GM19240 (cell line): ENCODE data around the gene CLSTN3.

ENCODE experiments used
- DNase-seq: peaks from one replicate; pipeline ENCODE4 v3.0.0; 2011; ENCODE audit warnings: low spot score; ENCODE audit not compliant: insufficient read length

Gene CLSTN3

DNA sequence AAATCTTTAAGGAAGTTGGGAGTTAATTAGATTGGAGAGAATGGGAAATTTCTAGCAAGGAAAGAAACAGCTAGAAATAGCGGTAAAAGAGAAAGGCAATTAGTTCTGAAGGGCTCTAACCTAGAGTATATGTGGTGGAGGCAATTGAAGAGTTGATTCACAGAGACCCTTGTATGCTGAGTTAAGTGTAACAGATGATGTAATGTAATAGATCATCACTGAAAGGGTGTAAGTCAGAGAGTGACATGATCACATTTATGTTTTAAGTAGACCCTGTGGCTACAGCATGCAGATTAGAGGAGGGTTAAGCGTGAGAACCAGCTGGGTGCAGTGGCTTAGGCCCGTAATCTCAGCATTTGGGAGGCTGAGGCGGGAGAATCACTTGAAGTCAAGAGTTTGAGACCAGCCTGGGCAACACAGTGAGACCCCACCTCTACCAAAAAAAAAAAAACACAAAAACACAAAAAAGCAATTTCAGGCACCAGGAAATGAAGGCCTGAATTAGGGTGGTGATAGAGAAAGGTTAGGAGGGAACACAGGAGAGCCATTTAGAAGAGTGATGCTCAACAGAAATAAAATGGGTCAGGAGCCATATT lies 4.4 kb upstream of the CLSTN3 start:
- no peak for DNase-seq

DNA sequence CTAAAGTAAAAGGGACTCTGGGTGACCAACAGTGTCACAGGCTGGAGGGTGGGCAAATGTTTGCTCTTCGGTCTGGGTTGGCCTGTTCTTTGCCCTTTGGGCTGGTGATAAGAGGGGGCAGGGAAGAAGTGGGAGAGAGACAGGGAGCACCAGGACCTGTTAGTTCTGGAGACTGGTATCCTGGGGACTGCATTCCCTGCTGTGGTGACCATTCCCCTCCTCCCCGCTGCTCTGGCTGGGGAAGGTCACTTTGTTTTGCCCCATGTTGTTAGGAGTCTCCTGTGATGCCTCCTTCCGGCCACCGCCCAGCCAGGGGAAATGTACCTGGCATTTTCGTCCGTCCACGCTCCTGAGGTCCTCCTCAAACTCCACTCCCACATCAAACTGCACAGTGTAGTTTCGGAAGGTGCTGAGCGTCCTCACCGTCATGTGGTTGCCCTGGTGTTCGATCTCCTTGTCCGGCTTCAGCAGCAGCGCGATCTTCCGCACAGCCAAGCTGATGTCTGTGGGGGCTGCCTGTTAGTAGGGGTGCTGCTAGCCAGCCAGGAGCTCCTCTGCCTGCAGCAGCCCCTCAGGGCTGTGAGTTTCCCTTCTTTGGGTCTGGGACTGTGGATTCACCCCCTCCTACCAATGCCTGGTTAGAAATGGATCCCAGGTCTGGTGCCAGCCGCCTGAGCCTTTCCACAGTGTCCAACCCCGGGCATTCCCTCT lies 2.1 kb upstream of the CLSTN3 start:
- no peak for DNase-seq

GRCh38 chr12:7128681-7129286 lies 1.4 kb upstream of the CLSTN3 start, which contains the start of gene RBP5:
RBP5 (minus strand) TSS chr12:7128889; CDS start chr12:7128775, 114 bp downstream.
- no peak for DNase-seq

DNA sequence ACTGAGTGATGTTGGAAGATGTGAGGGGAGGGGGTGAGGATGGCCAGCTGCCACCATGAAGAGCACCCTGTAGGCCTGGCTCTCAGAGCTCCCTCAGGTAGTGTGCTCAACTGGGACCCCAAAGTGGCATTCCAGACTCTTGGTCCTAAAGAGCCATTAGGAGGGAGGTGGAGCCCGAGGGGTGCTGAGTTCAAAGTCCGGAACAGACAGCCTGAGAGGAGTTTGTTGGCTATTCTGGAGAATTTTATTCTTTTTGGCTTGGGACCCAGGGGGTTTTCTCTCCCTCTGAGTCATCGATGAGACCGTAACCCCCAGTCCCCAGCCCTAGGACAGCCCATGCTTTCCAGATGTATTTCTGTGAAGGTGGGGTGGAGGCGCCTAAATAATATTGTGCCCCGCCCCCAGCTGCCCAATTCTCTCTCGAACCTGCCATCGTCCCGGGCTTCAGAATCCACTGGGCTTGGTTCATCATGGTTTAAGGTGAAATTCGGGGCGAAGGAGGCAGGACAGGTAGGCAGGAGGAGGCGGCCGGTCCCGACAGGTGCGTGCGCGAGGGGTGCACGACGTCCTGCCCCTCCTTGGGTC lies 792 bp upstream of the CLSTN3 start:
- no peak for DNase-seq

DNA sequence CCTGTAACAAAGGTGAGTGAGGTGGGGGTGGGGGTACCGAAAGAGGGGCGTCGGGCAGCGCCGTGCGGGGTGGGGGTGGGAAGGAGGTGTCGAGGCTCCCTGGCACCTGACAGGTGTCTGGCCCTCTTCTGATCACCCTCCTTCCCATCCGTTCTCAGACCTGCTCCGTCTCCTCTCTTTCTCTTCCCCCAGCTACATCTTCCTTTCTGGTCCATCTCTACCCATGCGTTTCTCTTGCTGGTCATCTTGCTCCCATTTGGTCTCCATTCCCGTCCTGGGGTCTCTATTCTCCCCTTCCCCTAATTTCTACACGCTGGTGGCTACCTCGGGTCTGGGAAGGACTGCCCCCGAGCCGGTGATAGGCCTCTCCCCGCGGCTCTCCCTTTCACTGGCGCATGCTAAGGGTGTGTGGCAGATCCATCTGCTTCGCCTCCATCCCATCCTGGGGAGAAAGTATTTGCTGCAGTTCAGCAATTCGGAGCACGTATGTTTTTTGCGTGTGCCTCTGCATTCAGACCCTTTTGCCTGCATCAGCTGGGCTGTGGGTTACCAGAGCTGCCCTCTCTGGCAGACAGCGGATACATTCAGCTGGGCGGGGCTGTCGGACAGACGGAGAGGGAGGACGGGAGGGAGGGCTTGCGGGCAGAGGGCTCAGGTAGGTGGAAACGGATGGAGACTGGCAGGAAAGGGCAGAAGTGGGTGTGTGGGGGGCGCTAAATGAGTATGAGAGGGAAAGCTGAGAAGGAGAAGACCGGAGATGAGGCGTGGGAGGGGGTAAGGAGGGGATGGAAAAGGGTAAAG lies 730 bp downstream of the CLSTN3 start:
- peak; percentile 33 for DNase-seq

- no peak for DNase-seq
Observed at GRCh38 chr12:7131502-7131866, 1.3 kb downstream of the CLSTN3 start.

DNA sequence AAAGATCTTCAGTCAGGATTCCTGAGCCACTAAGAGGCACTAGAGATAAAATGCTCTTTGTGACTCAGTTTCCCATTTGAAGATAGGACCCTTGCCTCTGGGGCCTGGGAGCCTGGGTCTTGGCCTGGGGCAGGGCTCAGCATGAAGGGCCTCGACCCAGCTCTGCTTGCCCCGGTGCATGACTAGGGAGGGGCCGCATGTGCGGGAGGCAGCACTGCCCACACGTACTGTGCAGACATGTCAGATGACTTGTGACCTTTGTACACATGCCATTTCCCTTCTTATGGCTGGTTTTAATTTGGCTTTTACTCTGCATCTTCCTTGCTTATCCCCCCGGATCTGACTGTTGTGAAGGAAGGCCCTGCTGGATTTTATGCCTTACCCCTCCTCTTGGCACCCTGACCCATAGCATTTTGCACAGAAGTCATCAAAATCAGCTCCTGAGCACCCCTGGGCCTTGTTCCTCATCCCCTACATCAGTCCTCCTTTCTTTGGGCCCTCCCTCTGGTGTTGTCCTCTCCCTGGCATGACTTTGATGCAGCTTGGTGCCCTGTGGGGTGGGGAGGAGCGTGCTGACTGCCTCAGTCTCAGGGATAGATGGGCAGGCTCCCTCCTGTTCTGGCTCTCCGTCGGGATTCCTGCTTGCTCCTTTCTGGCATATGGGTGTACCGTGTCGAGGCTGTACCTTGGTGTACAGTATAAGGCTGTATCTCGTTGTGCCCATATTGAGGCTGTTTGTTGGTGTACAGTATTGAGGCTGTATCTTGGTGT lies 4.4 kb downstream of the CLSTN3 start:
- DNase-seq, result no peak

DNA sequence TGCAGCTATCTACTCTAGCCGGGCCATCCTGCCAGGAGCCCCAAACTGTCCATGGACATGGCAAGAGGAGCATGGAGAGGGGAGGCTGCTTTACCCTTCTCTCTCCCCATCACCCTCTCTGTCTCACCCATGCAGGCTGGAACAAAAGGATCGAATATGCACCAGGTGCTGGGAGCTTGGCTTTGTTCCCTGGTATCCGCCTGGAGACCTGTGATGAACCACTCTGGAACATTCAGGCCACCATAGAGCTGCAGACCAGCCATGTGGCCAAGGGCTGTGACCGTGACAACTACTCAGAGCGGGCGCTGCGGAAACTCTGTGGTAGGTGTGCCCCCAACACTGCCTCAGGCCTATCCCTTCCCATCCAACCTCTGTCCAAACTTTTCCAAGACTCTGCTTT lies 5.9 kb downstream of the CLSTN3 start:
- no peak for DNase-seq

GRCh38 chr12:7136676-7137075 lies 6.5 kb downstream of the CLSTN3 start:
- no peak for DNase-seq

- no peak for DNase-seq
Observed at GRCh38 chr12:7137908-7138307, 7.7 kb downstream of the CLSTN3 start.

DNA sequence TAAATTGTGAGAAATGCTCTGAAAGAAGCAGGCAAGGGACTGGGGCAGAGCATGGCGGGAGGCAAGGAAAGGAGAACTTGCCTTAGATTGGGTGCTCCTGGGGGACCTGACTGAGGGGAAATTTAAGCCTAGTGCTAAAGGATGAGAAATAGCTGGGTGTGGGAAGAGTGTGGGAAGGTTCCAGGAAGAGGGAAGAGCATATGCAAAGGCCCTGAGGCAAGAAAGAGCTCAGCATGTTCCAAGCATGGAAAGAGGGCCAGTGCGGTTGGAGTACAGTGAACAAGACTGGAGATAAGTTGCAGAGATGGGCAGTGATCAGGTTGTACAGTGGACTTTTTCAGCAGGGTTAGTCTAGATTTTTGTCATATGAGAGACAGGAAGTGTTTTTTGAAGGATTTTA lies 9.0 kb downstream of the CLSTN3 start:
- no peak for DNase-seq

DNA sequence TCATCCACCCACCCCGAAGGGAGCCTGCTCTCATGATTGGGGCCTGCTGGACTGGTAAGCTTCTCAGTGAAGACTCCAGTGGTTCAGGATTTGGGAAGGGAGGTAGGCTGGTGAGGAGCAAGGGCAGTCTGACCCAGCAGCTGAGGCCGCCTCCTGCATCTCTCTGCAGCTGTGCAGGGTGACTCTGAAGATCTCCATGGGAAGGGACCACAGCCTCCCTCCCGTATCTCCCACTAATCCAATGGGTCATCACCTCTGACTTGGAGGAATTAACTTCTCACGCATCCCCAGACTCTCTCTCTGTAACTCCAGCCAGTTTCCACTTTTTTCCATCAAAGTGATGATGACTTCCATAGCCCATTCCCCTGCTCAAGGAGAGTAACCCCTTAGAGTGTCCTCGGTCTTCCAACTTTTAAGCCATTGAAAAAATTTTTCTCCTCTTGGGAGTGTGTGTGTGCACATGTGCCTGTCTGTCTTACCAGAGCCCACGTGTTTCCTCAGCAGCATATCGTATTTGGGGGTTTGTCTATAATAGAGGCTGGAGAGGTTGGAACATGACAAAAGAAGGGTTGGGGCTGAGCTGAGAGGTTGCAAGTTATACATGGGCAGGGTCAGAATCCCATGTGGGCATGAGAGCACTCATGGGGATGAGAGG lies 11.3 kb downstream of the CLSTN3 start:
- DNase-seq, result no peak

- peak; percentile 32 for DNase-seq
Observed at GRCh38 chr12:7142056-7142644, 12.0 kb downstream of the CLSTN3 start.

DNA sequence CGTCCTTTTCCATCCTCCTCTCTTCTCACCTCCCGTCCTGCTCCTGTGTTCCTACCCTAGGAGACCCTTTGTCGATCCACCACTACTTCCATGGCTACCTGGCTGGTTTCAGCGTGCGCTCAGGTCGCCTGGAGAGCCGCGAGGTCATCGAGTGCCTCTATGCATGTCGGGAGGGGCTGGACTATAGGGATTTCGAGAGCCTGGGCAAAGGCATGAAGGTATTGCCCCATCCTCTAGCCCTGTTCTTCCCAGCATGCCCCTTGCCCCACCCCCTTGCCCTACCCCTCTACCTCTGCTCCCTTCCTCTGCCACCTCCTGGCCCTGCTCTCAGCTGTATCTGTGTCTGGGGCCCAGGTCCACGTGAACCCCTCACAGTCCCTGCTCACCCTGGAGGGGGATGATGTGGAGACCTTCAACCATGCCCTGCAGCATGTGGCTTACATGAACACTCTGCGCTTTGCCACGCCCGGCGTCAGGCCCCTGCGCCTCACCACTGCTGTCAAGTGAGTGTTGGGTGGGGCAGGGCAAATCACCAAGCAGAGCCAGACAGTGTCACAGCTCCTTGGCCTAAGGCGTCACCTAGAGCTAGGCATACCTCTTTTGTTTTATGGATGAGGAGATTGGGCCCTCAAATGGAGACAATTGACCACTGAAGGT lies 12.8 kb downstream of the CLSTN3 start:
- no peak for DNase-seq

- no peak for DNase-seq
Observed at GRCh38 chr12:7143564-7143963, 13.4 kb downstream of the CLSTN3 start.

GRCh38 chr12:7144414-7145120 lies 14.4 kb downstream of the CLSTN3 start:
- no peak for DNase-seq

- no peak for DNase-seq
Observed at GRCh38 chr12:7145671-7146070, 15.5 kb downstream of the CLSTN3 start.

- no peak for DNase-seq
Observed at GRCh38 chr12:7146228-7146627, 16.1 kb downstream of the CLSTN3 start.

- DNase-seq, result no peak
Observed at GRCh38 chr12:7146906-7147305, 16.7 kb downstream of the CLSTN3 start.
